Transverse colon (tissue), 4 donors: ENCODE results near the gene SLX4IP.

Source experiments
- CTCF ChIP-seq, 5 experiments: fragments of 200-600 bp in 3 of 5; fragments of 450-650 bp in 2 of 5; sonication (generic) in 3 of 5; IDR thresholded peaks; 1 replicate in 2 of 5; 2 replicates in 3 of 5; pipeline ENCODE4 v1.5.1; 2016 to 2017; ENCODE audit warnings: antibody characterized with exemption in 5 of 5, inconsistent platforms in 3 of 5, mild to moderate bottlenecking in 2 of 5, moderate library complexity in 1 of 5
- POLR2AphosphoS5 ChIP-seq, 3 donors: sonication (generic); formaldehyde crosslinking; IDR thresholded peaks; one replicate each; pipeline ENCODE4 v1.6.1; 2016; ENCODE audit warnings: antibody characterized with exemption in 3 of 3

DNA sequence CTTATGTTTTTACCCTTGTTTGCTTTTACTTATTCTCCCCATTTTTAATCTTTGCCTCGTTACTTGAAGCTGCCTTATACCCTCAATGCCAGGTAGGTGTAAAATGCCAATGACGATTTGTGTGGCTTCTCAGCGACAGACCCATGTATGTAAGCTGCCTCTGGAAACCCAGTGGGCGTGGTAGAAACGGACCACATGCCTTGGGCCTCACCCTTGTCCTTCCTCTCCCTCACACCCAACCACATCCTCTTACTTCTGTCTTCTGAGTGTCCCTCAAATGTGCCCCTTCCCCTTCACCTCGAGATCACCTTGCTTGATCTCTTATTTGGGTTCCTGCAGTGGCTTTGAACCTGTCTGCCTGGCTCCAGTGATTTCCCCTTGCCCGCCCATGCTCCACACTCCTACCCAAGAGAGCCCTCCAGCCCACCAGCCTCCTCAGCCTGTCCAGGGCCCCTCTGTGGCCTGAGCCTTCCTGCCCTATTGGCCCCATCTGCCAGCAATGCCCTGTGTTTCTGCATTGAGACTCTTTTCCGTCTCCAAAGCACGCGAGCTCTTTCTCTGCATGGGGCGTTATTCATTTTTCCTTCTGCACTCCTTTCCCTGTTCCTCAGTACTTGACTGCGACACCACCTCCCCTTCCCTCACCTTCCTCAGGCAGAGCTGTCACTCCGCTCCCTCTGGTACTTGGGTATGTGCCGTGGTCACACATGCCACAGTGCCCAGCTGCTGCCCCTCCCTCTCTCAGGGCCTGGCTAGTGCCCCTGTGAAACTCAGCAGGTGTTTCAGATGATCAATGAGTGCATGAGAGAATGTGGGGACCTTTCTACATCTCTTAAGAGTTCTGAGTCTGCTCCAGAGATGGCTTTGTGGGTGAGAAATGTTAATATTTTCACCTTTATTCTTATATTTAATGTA is 115.4 kb downstream of the SLX4IP start:
- TF ChIP-seq CTCF (IDR thresholded peaks at IDR 0.05) (no peak), POLR2AphosphoS5 (IDR thresholded peaks at IDR 0.05) (no peak)
